Measurements from ENCODE around the gene CHN1.
A peak's percentile ranks its signal among the peaks of the same experiment; 100 is the strongest.

Gene CHN1

GRCh38 chr2:174863183-174863582 is 142.0 kb downstream of the CHN1 start:
- H3K27ac ChIP-seq (ENCODE audit: low read depth, low read length) = no peak overlapping the region
- H3K4me1 ChIP-seq (ENCODE audit: control insufficient read depth in 5 of 5, insufficient read depth in 5 of 5, low read length in 5 of 5) = no peaks in the 10 kb centered on the region
- no peaks in the 10 kb centered on the region for H3K36me3 ChIP-seq (ENCODE audit: control insufficient read depth in 5 of 5, insufficient read depth in 5 of 5, low read length in 5 of 5)
- H3K4me3 ChIP-seq (ENCODE audit: low read depth in 1 of 5, low read length in 5 of 5) = no peak overlapping the region
- no peak overlapping the region for H3K9ac ChIP-seq (ENCODE audit: low read length in 5 of 5)
- H3K9me3 ChIP-seq (ENCODE audit: control insufficient read depth in 5 of 5, low read length in 5 of 5) = no peaks in the 10 kb centered on the region
- no peaks in the 10 kb centered on the region for H3K27me3 ChIP-seq (ENCODE audit: control insufficient read depth in 5 of 5, insufficient read depth in 4 of 5, low read length in 5 of 5)

DNA sequence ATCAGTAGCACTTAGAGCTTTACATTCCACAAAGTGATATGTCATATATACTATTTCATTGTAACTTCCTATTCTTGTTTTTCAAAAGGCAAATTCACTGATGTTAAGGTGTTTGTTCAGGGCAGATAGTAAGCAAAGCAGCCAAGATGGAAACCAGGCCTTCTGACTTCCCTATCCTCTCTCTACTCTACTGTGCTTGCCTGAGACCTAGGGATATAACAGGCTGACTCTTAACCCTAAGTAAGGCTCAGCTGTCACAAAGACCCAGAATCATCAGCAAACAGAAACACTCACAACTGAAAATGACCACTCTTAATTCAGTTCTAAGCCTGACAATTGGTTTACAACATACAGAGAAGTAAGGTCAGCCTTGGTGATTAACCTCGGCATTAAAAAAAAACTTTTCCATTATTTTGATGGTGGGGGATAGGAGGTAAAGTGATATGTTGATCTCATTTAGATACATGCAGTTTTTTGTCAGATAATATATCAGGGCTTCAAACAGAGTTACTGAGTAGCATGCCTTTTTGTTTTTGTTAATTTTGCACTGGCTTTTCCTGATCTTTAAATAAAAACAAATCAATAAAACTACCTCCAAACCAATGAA is 145.5 kb downstream of the CHN1 start:
- Histone ChIP-seq H3K4me3 (ENCODE audit: low read depth in 1 of 5, low read length in 5 of 5) (no peak overlapping the region), H3K36me3 (ENCODE audit: control insufficient read depth in 5 of 5, insufficient read depth in 5 of 5, low read length in 5 of 5) (no peaks in the 10 kb centered on the region), H3K9me3 (ENCODE audit: control insufficient read depth in 5 of 5, low read length in 5 of 5) (no peaks in the 10 kb centered on the region), H3K4me1 (ENCODE audit: control insufficient read depth in 5 of 5, insufficient read depth in 5 of 5, low read length in 5 of 5) (no peaks in the 10 kb centered on the region), H3K27ac (ENCODE audit: low read depth, low read length) (no peak overlapping the region), H3K9ac (ENCODE audit: low read length in 5 of 5) (no peak overlapping the region), H3K27me3 (ENCODE audit: control insufficient read depth in 5 of 5, insufficient read depth in 4 of 5, low read length in 5 of 5) (no peaks in the 10 kb centered on the region)

- Histone ChIP-seq H3K27ac (ENCODE audit: low read depth, low read length) (no peak overlapping the region), H3K36me3 (ENCODE audit: control insufficient read depth in 5 of 5, insufficient read depth in 5 of 5, low read length in 5 of 5) (no peaks in the 10 kb centered on the region), H3K4me1 (ENCODE audit: control insufficient read depth in 5 of 5, insufficient read depth in 5 of 5, low read length in 5 of 5) (no peaks in the 10 kb centered on the region), H3K4me3 (ENCODE audit: low read depth in 1 of 5, low read length in 5 of 5) (no peak overlapping the region), H3K9ac (ENCODE audit: low read length in 5 of 5) (no peak overlapping the region), H3K27me3 (ENCODE audit: control insufficient read depth in 5 of 5, insufficient read depth in 4 of 5, low read length in 5 of 5) (no peaks in the 10 kb centered on the region), H3K9me3 (ENCODE audit: control insufficient read depth in 5 of 5, low read length in 5 of 5) (no peaks in the 10 kb centered on the region)
These were observed 146.4 kb downstream of the CHN1 start for GRCh38 chr2:174858745-174859144.

- Histone ChIP-seq H3K9ac (ENCODE audit: low read length in 5 of 5) (no peak overlapping the region), H3K36me3 (ENCODE audit: control insufficient read depth in 5 of 5, insufficient read depth in 5 of 5, low read length in 5 of 5) (no peaks in the 10 kb centered on the region), H3K27me3 (ENCODE audit: control insufficient read depth in 5 of 5, insufficient read depth in 4 of 5, low read length in 5 of 5) (no peaks in the 10 kb centered on the region), H3K4me1 (ENCODE audit: control insufficient read depth in 5 of 5, insufficient read depth in 5 of 5, low read length in 5 of 5) (no peaks in the 10 kb centered on the region), H3K4me3 (ENCODE audit: low read depth in 1 of 5, low read length in 5 of 5) (no peak overlapping the region), H3K27ac (ENCODE audit: low read depth, low read length) (no peak overlapping the region), H3K9me3 (ENCODE audit: control insufficient read depth in 5 of 5, low read length in 5 of 5) (no peaks in the 10 kb centered on the region)
These were observed 148.7 kb downstream of the CHN1 start for GRCh38 chr2:174856447-174856846.

DNA sequence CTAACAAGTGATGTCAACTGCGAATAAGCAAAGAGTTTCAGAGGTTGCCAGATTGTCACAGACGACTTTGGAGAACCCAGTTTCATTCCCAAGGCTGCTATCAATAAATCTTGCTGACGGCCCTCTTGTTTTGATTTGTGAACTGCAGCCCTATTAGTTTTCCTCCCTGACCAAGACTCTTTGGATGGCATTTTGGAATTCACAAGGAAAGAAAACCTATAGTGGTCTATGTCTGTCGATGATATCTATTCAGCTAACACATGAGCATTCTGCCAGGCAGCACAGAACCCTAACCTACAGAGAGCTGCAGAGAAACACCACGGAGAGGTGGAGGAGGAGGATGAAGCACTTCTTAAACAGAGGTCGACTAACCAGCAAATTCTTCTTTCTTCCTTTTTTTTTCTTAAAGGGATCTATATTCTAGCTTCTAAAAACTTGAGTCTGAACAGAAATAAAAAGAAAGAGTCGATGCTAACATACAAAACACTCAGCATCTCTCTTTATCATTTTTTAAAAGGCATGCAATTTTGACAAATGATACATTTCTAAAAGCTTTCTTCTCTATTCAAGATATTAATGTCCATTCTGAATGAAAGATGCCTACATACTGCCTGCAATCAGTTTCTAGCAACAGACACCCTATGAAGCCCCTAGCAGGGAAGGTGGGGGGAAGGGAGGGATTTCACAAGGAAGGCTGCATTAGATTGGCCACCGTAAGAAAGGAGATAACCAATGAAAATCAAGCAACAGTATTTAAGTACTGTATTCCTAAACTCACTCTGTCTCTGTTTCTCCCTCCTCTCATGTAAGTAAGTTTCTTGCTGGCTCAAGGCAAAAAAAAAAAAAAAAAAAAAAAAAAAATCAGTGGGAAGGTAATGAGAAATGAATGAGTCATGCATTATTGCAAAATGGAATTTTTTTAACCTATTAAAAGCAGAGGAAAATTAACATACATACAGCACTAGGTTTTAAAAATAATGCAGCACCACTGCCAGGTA is 157.9 kb downstream of the CHN1 start:
- no peaks in the 10 kb centered on the region for H3K9me3 ChIP-seq (ENCODE audit: control insufficient read depth in 5 of 5, low read length in 5 of 5)
- H3K27ac ChIP-seq (ENCODE audit: low read depth, low read length) = no peak overlapping the region
- H3K4me3 ChIP-seq (ENCODE audit: low read depth in 1 of 5, low read length in 5 of 5) = peak overlapping the region; percentile 24 to 49 (median 39)
- H3K27me3 ChIP-seq (ENCODE audit: control insufficient read depth in 5 of 5, insufficient read depth in 4 of 5, low read length in 5 of 5) = no peaks in the 10 kb centered on the region
- H3K4me1 ChIP-seq (ENCODE audit: control insufficient read depth in 5 of 5, insufficient read depth in 5 of 5, low read length in 5 of 5) = peaks cover 0 to 17% (median 3%) of the 10 kb centered on the region in 5 donors
- no peaks in the 10 kb centered on the region for H3K36me3 ChIP-seq (ENCODE audit: control insufficient read depth in 5 of 5, insufficient read depth in 5 of 5, low read length in 5 of 5)
- H3K9ac ChIP-seq (ENCODE audit: low read length in 5 of 5) = peak overlapping the region in 1 of 5 donors; percentile 62

- peaks cover 0 to 17% (median 3%) of the 10 kb centered on the region in 5 donors for H3K4me1 ChIP-seq (ENCODE audit: control insufficient read depth in 5 of 5, insufficient read depth in 5 of 5, low read length in 5 of 5)
- H3K9ac ChIP-seq (ENCODE audit: low read length in 5 of 5) = no peak overlapping the region
These were observed 159.0 kb downstream of the CHN1 start for GRCh38 chr2:174846218-174846617.

DNA sequence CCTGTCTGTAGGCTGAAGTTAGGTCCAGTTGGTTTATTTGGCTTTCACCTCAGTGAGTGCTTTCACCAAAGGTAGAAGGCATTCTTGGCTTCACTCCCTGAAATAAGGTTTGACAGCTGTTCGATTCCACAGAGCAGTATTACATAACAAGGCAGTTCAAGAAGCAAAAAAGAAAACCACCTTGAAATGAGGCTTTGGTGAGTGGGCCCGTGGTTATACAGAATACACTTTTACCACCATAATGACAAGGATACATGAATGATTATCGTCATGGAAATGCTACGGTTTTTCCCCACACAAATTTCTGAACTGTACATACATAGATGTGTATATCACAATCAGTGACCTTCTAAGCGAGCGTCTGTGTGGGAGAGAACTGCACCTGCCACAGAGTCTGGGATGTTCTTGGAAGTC is 160.9 kb downstream of the CHN1 start:
- H3K4me1 ChIP-seq (ENCODE audit: control insufficient read depth in 5 of 5, insufficient read depth in 5 of 5, low read length in 5 of 5) = peaks cover 0 to 17% (median 3%) of the 10 kb centered on the region in 5 donors
- H3K27me3 ChIP-seq (ENCODE audit: control insufficient read depth in 5 of 5, insufficient read depth in 4 of 5, low read length in 5 of 5) = no peaks in the 10 kb centered on the region
- no peaks in the 10 kb centered on the region for H3K36me3 ChIP-seq (ENCODE audit: control insufficient read depth in 5 of 5, insufficient read depth in 5 of 5, low read length in 5 of 5)
- H3K4me3 ChIP-seq (ENCODE audit: low read depth in 1 of 5, low read length in 5 of 5) = no peak overlapping the region
- no peak overlapping the region for H3K27ac ChIP-seq (ENCODE audit: low read depth, low read length)
- no peak overlapping the region for H3K9ac ChIP-seq (ENCODE audit: low read length in 5 of 5)
- no peaks in the 10 kb centered on the region for H3K9me3 ChIP-seq (ENCODE audit: control insufficient read depth in 5 of 5, low read length in 5 of 5)

More at GRCh38 chr2:174846218-174846617, 159.0 kb downstream of the CHN1 start:
- H3K36me3 ChIP-seq (ENCODE audit: control insufficient read depth in 5 of 5, insufficient read depth in 5 of 5, low read length in 5 of 5) = no peaks in the 10 kb centered on the region
- no peaks in the 10 kb centered on the region for H3K27me3 ChIP-seq (ENCODE audit: control insufficient read depth in 5 of 5, insufficient read depth in 4 of 5, low read length in 5 of 5)
- H3K27ac ChIP-seq (ENCODE audit: low read depth, low read length) = no peak overlapping the region
- H3K4me3 ChIP-seq (ENCODE audit: low read depth in 1 of 5, low read length in 5 of 5) = no peak overlapping the region
- H3K9me3 ChIP-seq (ENCODE audit: control insufficient read depth in 5 of 5, low read length in 5 of 5) = no peaks in the 10 kb centered on the region

GRCh38 chr2:174842496-174842895 is 162.7 kb downstream of the CHN1 start:
- Histone ChIP-seq H3K4me3 (ENCODE audit: low read depth in 1 of 5, low read length in 5 of 5) (no peak overlapping the region), H3K4me1 (ENCODE audit: control insufficient read depth in 5 of 5, insufficient read depth in 5 of 5, low read length in 5 of 5) (peaks cover 0 to 14% (median 2%) of the 10 kb centered on the region in 5 donors), H3K9me3 (ENCODE audit: control insufficient read depth in 5 of 5, low read length in 5 of 5) (no peaks in the 10 kb centered on the region), H3K36me3 (ENCODE audit: control insufficient read depth in 5 of 5, insufficient read depth in 5 of 5, low read length in 5 of 5) (no peaks in the 10 kb centered on the region), H3K27me3 (ENCODE audit: control insufficient read depth in 5 of 5, insufficient read depth in 4 of 5, low read length in 5 of 5) (no peaks in the 10 kb centered on the region), H3K9ac (ENCODE audit: low read length in 5 of 5) (no peak overlapping the region), H3K27ac (ENCODE audit: low read depth, low read length) (no peak overlapping the region)

DNA sequence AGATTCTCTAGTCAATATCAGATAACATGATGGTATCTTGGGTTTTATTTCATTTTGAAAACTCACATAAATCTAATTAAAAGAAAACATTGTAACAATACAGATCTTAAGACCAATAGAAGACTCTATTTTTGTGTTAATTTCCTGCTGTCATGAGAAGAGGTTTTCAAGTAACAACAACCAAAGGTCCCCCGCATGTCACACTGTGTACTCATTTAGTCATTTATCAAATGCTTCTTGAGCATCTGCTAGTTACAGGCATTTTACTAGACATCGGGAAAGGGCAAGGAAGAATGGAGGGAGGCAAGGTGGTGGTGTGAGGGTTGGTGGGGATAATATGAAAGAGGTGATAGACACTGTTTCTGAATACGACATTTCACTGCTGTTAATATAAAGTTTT is 163.2 kb downstream of the CHN1 start:
- Histone ChIP-seq H3K27me3 (ENCODE audit: control insufficient read depth in 5 of 5, insufficient read depth in 4 of 5, low read length in 5 of 5) (no peaks in the 10 kb centered on the region), H3K9me3 (ENCODE audit: control insufficient read depth in 5 of 5, low read length in 5 of 5) (no peaks in the 10 kb centered on the region), H3K4me1 (ENCODE audit: control insufficient read depth in 5 of 5, insufficient read depth in 5 of 5, low read length in 5 of 5) (peaks cover 0 to 10% (median 3%) of the 10 kb centered on the region in 5 donors), H3K36me3 (ENCODE audit: control insufficient read depth in 5 of 5, insufficient read depth in 5 of 5, low read length in 5 of 5) (no peaks in the 10 kb centered on the region), H3K4me3 (ENCODE audit: low read depth in 1 of 5, low read length in 5 of 5) (no peak overlapping the region), H3K9ac (ENCODE audit: low read length in 5 of 5) (no peak overlapping the region), H3K27ac (ENCODE audit: low read depth, low read length) (no peak overlapping the region)

DNA sequence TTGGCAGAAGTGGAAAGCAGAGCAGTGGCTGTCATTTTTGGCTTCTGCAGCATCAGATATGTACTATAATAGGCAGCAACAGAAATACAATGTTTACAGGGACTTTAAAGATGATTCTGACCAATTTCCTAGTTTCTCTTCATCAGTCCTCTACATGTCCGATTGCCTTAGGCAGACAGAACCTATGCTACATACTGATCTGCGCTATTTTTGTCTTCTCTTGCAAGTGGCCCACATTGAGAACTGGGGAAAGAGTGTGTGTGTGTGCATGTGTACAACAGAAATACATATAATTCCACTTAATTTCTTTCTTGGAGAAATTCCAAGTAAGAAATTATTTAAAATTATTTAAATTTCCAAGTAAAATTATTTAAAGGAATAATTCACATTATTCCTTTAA is 163.8 kb downstream of the CHN1 start:
- Histone ChIP-seq H3K4me3 (ENCODE audit: low read depth in 1 of 5, low read length in 5 of 5) (no peak overlapping the region), H3K27ac (ENCODE audit: low read depth, low read length) (no peak overlapping the region), H3K9me3 (ENCODE audit: control insufficient read depth in 5 of 5, low read length in 5 of 5) (no peaks in the 10 kb centered on the region), H3K27me3 (ENCODE audit: control insufficient read depth in 5 of 5, insufficient read depth in 4 of 5, low read length in 5 of 5) (no peaks in the 10 kb centered on the region), H3K9ac (ENCODE audit: low read length in 5 of 5) (no peak overlapping the region), H3K36me3 (ENCODE audit: control insufficient read depth in 5 of 5, insufficient read depth in 5 of 5, low read length in 5 of 5) (no peaks in the 10 kb centered on the region), H3K4me1 (ENCODE audit: control insufficient read depth in 5 of 5, insufficient read depth in 5 of 5, low read length in 5 of 5) (peaks cover 0 to 13% (median 8%) of the 10 kb centered on the region in 5 donors)
